Measurements from ENCODE around the gene ZNF609. TPM values are rescaled to one million over a fixed set of nuclear protein-coding genes. Genes with fewer than 3 reads are reported as not detected.

The ZNF609 gene
- total and polyA plus RNA-seq, 10 of the 15 experiments (the other 5 are each of a cell fraction or from before 2014, with no cell fraction given): 5.1 to 35.3 (median 13.6) TPM

GRCh38 chr15:64560501-64560900 lies 100.1 kb downstream of the ZNF609 start:
- H3K79me2 ChIP-seq (ENCODE audit: control insufficient read depth, insufficient read depth, low read length): peaks cover 49% of the 10 kb centered on the region
- FAIRE-seq (no peak), DNase-seq (ENCODE audit: low read depth, low spot score) (no peak), ATAC-seq (no peak)
- BruUV-seq (replicated peaks): no TSS peak
- in situ Hi-C loops (cut with MboI) (no loop called here), intact Hi-C loops (cut with micrococcal nuclease; ENCODE audit: unreplicated experiment) (no loop called here)
- TF ChIP-seq, protein P1, sequence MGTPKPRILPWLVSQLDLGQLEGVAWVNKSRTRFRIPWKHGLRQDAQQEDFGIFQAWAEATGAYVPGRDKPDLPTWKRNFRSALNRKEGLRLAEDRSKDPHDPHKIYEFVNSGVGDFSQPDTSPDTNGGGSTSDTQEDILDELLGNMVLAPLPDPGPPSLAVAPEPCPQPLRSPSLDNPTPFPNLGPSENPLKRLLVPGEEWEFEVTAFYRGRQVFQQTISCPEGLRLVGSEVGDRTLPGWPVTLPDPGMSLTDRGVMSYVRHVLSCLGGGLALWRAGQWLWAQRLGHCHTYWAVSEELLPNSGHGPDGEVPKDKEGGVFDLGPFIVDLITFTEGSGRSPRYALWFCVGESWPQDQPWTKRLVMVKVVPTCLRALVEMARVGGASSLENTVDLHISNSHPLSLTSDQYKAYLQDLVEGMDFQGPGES (IDR thresholded peaks at IDR 0.05): no peak
- TF ChIP-seq ZBTB4 (CRISPR knock-in tag; IDR thresholded peaks at IDR 0.05) (no peak), PML (IDR thresholded peaks at IDR 0.05; ENCODE audit: low read length) (no peak), KDM1A (IDR thresholded peaks at IDR 0.05; ENCODE audit: borderline replicate concordance) (no peak), WRNIP1 (IDR thresholded peaks at IDR 0.05; ENCODE audit: borderline replicate concordance, low read depth, low read length) (no peak), BMI1 (IDR thresholded peaks at IDR 0.05; ENCODE audit: borderline replicate concordance) (no peak), EP300 (IDR thresholded peaks at IDR 0.05; ENCODE audit: borderline replicate concordance in 1 of 2, control insufficient read depth in 1 of 2, low read depth in 2 of 2, low read length in 2 of 2) (no peak), SUZ12 (IDR thresholded peaks at IDR 0.05; ENCODE audit: unreplicated experiment) (no peak), SMAD1 (IDR thresholded peaks at IDR 0.05; ENCODE audit: low read depth, partially characterized antibody) (no peak), RBBP5 (conservative IDR thresholded peaks at IDR 0.05) (no peak), EGR1 (IDR thresholded peaks at IDR 0.05; ENCODE audit: borderline replicate concordance in 1 of 2, low read depth in 2 of 2, low read length in 2 of 2) (no peak)
- H3K36me3 ChIP-seq (ENCODE audit: control insufficient read depth in 2 of 2, insufficient read depth in 2 of 2, low read length in 1 of 2): no peaks in the 10 kb centered on the region
- H3K4me3 ChIP-seq: no peak overlapping the region
- no peaks in the 10 kb centered on the region for H3K27me3 ChIP-seq (replicated peaks in 1 of 2; ENCODE audit: control insufficient read depth in 2 of 2, insufficient read depth in 2 of 2, low read length in 1 of 2)
- no peak overlapping the region for H2AFZ ChIP-seq (ENCODE audit: control insufficient read depth, low read depth, low read length)
- CTCF ChIA-PET: no interaction called here
- no peak overlapping the region for H3K4me2 ChIP-seq (ENCODE audit: control insufficient read depth, insufficient read depth)
- no peak overlapping the region for H3K9ac ChIP-seq (ENCODE audit: control insufficient read depth, insufficient read depth, low read length)
- POLR2A ChIA-PET: interaction anchor here (0.5 kb wide), 1 partner anchor 9 kb away, joined by 3 read pairs; no protein-coding TSS in a partner anchor
- H3K9me3 ChIP-seq (replicated peaks; ENCODE audit: control insufficient read depth, insufficient read depth, low read length): peaks cover 2% of the 10 kb centered on the region; the same call in 2 of the 3 replicates
- peaks cover 8% of the 10 kb centered on the region for H3K4me1 ChIP-seq (ENCODE audit: control insufficient read depth, insufficient read depth, low read length)
- SMC1A ChIA-PET (ENCODE audit: uncharacterized antibody, unreplicated experiment): interaction anchor here (1.7 to 4.9 kb wide), 2 partner anchors 8 to 11 kb away, joined by 5 to 25 read pairs; no protein-coding TSS in a partner anchor
- no peaks in the 10 kb centered on the region for H4K20me1 ChIP-seq (ENCODE audit: control insufficient read depth, insufficient read depth)
- 93% methylated on average over 3 of the region's 3 CpGs for WGBS (ENCODE audit: insufficient coverage, insufficient replicate concordance, low lambda C conversion rate, missing lambda C conversion rate)
- RAD21 ChIA-PET (ENCODE audit: unreplicated experiment): interaction anchor here (0.6 kb wide), 1 partner anchor 14 kb away, joined by 3 read pairs; no protein-coding TSS in a partner anchor
- no peak overlapping the region for H3K27ac ChIP-seq (ENCODE audit: control insufficient read depth, insufficient read depth)
